HG03159 (cell line): Measurements from ENCODE around the gene WHRN.

ENCODE experiments used
- ATAC-seq: cut with Tn5 transposase; IDR thresholded peaks from one replicate; pipeline ENCODE4 v1.9.1; 2021; ENCODE audit warnings: mild to moderate bottlenecking, moderate library complexity; ENCODE audit not compliant: unreplicated experiment

The WHRN gene

DNA sequence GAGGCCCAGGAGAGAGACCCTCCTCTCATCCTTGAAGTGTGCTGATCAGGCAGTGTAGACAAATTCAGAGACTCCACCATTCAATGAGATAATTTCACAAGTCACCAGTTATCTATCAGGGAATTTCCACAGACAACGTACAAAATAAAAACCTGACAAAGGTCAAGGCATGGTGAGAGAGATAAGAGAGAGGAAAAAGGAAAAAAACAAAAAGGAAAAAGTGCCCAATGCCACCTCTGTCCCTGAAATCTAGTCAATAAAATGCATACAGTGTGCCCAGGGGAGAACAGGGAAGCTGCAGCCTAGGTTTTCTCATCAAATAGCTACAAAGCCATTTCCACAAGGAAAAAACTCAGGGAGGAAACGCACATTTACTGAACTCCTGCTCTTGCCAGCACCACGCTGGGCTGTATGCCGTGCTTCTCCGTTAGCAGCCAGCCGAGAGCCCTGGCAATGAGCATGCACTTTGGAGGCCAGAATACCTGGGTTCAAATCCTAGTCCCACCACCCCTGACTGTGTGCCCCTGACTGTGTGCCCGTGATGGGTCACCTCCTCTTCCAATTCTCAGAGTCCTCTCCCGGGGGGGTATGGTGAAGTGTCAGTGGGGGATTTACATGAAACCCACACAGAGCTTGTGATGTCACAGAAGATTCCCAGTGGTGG lies 11.6 kb downstream of the WHRN start:
- ATAC-seq, result no peak

DNA sequence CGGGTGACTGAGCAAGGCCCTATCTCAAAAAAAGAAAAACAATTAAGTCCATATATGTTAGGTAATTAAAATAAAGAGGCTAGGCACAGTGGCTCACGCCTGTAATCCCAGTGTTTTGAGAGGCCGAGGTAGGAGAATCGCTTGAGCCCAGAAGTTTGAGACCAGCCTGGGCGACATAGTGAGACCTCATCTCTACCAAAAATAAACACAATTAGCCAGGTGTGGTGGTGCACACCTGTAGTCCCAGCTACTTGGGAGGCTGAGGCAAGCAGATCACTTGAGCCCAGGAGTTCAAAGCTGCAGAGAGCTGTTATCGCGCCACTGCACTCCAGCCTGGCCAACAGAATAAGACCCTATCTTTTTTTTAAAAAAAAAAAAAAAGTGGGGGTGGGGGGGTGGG lies 12.3 kb downstream of the WHRN start:
- no peak for ATAC-seq

DNA sequence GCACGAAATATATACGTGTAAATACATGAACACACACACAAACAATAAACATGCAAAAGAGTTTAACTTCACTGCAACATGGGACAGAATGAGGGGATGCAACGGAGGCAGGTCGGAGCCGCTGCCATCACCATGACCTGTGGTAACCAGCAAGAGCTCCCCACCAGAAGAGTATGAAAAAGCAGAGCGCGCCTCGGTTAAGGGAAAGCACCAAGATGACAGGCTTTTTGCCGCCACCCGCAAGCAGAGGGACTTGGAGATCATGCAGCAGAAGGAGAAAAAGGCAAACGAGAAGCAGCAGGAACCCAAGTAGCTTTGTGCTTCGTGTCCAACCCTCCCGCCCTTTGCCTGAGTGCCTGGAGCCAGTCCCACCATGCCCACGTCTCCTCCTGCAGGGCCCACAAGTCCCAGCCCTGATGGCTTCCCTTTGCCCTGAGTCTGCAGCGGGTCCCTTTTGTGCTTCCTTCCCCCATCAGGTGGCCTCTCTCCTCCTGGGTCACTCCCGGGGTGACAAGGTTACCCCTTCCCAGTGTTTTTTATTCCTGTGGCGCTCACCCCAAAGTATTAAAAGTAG lies 13.8 kb downstream of the WHRN start:
- ATAC-seq, result no peak

DNA sequence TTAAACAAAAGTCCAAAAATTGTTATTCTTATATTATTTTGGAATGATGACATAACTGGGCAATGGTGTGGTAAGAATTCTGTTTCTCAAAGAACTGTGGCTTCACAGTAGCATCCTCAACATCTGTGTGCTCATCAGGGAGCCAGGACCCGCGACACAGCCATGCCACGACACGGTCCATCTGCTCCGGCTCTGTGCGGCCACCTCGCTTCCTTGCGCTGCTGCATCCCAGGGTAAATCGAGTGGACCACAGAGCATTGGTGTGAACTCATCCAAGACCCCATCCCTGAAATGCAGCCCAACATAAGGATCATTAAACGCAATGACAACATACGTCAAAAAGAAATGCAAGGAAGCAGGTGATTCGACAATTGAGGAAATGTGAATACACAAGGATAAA lies 15.3 kb downstream of the WHRN start:
- ATAC-seq, result no peak

DNA sequence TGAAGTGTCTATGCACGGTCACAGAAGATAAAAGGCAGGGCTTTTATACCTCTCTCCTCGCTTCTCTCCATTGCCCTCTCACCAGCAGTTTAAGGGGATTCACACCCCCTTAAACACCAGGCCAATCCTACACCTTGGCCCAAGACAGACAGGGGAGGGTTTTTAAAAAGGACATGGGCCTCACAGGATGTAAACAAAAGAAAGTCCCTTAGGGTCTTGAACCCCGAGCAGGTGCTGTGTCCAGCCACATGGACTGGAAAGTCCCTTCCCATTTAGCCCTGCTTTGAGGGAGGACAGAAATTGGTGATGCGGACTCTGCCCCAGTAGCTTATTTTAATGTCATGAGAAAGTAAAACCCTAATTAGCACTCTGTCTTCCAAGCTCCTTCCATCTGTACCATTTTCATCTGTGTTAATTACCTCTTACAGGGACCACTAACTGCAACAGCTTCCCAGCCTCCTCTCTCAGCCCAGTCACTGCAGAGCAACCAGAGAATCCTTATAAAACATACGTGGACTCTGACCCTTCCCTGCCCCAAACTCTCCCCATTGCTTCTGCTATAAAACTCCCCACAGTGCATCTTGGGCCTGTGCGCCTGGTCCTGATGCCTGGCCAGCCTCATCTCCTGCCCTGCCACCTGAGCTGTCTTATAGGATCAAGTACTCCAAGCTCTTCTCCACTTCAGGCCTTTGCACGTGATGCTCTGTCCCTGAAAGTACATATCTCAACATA lies 16.7 kb downstream of the WHRN start:
- no peak for ATAC-seq

DNA sequence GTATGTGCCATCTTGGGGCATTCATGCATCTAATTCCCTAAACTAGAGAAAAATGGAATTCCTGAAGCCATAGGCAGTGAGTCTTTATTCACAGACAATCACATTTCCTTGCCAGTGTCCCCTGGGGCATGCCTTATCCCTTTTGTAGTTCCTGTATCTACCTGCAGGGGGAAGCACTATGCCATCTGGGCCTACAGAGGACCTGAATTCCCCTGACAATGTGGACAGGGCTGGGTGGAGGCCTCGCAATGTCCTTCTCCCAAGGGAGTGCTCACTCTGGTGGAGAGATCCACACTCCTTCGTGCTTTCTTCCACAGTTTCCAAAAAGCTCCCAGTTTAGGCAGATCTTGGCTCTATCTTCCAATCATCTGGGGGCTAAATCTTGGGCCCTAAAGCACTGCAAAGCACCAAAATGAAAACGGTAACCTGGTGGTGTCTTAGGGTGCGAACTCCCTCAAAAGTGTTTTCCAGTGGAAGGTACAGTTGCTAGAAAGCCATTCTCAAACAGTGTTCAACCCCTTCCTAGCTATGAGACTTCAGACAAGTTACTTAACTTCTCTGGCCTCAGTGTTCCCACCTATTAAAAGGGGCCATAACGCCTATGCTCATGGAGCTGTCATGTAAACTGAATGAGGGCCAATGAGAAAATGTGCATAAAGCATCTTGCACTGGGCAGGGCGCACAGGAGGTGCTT lies 17.5 kb downstream of the WHRN start:
- peak; percentile 81 for ATAC-seq

DNA sequence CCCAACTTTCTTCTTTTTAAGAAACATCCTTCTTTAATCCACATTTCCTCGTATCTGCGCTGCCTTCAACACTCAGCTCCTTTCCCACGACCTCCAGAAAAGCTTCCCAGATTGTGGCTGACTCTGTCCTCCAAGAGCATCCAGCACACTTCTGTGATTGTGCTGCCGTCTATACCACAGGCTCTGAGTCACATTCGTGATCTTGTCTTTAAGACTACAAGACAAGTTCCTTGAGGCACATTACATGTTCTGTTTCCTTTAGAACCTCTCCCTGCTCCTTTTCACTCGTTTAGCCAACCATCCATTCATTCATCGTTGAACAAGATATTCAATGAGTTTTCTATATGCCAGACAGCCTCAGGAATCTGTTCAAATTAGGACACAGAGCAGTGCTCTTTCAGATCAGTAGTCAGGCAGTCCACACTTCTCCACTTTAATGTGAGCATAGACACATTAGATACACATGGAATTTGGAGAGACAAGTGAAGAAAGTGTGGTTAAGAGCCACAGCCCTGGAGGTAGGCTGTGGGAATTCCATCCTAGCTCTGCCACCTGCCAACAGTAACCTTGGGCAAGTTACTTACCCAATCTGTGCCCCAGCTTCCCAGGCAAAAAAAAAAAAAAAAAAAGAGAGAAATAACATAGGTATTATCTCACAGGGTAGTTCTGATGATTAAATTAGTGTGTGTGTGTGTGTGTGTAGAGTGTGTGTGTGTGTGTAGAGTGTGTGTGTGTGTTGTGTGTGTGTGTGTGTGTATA lies 18.9 kb downstream of the WHRN start:
- ATAC-seq, result no peak

DNA sequence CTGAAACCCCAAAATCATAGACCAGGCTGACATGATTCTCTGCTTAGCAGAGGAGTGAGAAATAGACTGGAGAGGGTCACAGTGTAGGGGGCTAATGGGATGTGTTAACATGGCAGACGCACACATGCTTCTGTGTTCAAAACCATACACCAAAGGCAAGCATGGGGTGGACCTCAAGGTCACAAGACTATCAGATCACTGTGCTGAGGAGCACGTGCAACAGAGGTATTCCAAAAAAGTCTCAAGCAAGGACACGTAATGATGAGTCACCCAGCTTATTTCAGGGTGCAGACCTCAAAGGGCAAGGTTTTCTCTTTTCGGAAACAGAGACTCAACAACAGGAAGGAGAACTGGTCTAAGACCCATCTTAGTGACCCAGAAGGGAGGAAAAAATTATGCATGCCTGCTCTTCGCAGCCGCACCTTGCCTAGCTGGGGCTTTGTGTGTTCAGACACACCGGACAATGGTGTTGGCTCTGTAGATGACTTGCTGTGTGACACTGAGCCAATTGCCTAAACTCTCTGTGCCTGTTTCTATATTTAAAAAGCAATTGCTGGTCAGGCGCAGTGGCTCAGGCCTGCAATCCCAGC lies 20.3 kb downstream of the WHRN start:
- no peak for ATAC-seq

DNA sequence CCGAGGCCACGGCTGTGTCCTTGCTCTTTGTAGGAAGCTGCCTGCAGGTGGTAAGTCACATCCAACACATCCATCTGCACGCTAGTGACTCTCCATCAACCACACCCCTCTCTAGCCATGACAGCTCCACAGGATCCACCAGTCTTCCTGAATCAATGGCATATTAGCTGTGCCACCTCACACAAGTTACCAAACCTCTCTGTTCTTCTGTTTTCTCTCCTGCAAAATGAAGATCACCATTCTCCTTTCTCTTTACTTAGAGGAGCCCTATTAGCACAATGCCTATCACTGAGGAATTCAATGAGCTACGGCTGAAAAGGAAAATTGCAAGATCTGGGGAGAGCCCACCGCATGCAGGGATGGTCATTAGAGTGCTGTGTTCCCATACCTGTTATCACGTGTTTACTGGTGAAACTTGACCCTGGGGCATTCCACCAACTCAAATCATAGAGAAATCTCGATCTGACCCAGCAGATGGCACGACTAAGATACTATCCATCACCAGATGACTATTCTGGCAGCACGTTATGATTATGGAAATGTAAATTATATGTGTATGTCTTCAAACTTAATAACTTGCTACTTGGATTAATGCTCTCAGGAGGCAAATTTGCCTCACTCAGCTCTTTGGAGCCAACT lies 20.9 kb downstream of the WHRN start:
- ATAC-seq, result no peak

DNA sequence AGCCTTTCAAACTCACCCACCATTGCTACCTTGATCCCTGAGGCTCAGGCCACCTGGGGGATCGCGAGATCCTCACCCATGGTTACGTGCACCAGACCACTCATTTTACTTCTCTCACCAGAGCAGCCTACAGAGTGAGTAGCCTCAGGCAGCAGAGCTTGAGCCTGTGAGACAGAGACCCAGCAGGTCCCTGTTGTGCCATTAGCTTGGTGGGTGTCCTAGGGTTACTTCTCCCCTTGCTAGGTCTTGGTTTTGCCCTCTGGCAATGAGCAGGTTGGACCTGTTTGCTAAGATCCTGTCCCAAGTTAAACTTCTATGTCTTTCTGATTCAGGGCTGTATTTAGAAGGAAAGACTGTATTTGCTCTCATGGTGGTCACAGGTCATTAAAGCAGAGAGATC lies 21.8 kb downstream of the WHRN start:
- no peak for ATAC-seq

DNA sequence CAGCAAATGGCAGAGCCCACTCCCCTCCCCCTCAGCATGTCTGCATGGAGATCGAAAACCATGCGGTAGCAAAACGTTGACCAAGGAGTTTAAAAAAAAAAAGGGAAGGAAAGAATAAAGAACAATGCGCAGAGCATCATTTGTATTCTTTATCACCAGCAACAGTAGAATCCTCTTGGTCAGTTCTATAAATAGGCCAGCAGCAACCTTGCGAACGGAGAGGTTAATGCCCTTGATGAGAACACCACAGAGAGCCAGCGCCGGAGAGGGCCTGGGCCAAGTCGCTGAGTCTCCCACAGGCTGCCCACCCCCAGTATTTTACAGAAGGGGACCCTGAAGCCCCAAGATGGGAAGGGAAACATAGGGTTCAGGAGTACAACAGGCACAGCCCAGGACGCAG lies 22.7 kb downstream of the WHRN start:
- ATAC-seq, result no peak

DNA sequence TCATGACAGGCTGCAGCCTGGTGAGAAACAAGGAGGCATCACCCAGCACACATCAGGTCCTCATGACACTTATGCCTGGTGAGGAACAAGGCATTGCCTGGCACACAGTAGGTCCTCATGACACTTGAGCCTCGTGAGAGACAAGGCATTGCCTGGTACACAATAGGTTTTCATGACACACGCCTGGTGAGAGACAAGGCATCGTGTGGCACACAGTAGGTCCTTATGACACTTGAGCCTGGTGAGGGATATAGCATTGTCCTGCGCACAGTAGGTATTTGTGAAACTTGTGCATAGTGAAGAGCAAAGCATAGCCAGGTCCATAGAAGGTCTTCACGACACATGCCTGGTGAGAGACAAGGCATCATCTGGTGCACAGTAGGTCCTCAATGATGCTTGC lies 23.5 kb downstream of the WHRN start:
- ATAC-seq, result no peak

DNA sequence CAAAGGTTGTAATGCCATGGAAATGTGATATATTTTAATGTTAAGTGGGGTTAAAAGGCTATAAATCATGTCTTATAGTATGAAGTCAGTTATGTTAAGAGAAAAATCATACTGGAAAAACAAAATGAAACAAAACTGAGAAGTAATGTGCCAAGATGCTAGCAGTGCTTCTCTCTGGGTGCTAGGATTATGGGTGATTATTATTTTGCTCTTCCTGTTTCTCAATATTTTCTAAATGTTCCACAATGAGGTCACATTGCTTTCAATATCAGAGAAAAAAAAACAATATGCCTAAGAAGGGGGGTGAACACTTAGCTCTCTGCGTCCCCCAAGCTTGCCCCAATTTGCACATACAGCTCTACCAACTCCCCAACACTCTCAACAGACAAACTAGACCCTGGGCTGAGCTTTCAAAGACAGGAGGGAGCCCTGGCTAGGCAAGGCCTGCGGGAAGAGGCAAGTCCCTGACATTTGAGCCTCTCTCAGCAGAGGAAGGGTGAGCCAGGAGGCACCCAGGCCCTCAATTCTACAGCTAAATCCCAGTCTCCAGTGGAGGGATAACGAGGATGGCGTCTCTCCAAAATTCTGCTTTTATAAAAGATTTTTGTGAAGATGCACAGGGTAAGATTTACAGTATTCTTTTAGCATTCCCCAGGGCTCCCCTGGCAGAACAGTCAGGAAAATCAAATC lies 24.4 kb downstream of the WHRN start:
- no peak for ATAC-seq

DNA sequence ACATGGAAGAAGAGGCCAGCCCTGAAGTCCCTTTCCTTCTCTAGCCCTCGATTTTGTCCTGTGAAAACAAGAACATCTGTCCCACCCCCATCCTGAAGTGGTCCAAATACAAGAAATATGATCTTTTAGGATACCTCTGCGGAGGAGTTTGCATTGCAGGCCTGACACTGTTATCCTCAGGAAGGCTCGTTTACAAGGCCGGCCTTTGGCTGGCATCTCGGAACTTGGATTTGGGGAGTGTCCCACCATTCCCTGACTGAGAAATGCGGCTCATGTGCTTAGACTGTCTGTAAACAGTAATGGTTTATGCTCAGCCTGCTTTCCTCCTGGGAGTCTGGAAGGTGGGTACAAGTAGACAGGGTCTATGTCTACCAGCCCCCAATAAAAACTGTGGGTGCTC lies 26.4 kb downstream of the WHRN start:
- no peak for ATAC-seq

DNA sequence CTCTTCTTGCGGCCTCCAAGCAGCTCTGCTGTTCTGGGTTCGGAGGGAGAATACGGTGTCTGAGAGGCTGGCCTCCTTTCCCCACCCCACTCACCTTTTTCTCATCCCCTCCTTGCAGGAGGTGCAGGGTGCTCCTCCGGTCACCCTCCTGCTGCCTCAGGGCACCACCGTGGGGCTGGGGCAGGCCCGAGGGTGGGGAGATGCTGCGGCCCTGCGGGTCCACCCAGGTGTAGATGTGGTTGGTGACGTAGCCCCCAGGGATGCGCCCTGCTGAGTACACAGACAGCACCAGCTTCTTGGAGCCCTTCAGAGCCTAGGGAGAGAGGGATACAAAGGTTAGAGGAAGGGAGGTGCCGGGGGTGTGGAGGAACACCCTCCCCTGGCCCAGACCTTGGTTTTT lies 26.8 kb downstream of the WHRN start:
- no peak for ATAC-seq

DNA sequence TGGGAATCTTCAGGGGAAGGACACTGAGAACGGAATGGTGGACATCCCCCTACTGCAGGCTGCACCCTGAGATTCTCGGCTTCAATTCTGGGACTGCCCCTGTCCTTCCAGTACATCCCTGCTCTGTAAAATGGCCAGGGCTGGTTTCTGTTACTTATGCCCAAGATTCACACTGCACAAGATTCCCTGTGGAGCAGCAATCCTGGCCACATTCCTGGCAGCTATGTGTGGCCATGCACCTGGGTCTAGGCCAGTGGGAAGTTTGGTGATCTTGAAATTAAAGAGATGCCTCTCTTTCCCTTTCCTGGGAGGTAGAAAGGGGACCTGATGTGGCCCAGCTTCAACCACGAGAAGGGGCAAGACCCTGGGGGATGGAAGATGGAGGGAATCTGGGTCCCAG lies 27.6 kb downstream of the WHRN start:
- no peak for ATAC-seq

DNA sequence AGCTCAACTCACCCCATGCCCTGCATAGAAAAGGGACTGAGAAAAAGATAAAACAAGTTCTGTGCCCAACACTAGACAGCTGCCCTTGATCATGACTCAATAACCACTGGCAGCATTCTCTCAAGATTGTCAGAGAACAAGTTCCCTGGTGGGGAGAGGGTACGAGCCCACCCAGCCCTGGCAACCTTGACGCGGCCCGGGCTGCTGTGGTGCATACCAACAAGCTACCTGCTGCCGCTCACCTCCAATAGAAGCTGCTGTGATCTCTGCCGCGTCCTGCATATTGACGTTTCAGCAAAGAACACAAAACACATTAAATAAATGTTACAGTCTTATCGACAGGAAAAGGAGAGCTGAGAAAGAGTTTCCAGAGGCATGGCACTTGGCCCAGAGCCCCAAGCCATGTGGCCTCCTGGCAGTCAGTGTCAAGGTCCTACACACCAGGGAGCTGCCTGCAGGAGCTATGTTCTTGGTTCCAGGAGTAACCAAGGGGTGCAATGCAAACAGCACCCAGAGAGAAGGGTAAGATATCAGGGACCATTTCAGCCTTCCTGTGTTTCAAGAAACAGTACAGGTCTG lies 28.3 kb downstream of the WHRN start:
- no peak for ATAC-seq

DNA sequence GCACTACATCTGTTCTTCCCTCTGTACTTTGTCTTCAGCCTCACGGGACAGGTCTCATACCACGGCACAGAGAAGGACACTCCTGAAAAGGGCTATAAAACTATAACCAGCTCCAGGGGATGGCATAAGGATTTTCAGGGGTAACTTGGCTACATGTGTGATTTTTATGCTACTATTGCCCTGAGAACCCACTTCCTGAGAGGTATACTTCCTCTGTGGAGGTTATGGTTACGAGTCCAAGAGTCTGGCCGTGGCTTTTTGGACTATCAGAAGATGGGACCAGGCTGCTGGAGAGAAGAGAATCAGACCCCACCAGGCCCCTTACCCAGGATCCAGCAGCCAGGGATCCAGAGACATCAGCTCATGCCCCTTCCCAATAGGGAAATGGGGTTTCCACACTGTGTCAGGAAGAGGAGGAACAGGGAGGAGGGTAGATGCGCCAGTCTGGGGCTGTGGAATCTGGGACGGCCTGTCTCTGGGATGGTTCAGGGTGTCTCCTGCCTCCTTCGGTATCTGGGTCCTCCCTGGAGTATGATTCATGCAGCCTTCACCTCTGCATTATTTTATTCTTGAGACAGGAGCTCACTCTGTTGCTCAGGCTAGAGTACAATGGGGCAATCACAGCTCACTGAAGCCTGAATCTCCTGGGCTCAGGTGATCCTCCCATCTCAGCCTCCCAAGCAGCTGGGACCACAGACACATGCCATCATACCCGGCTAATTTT lies 29.7 kb downstream of the WHRN start:
- ATAC-seq, result no peak

DNA sequence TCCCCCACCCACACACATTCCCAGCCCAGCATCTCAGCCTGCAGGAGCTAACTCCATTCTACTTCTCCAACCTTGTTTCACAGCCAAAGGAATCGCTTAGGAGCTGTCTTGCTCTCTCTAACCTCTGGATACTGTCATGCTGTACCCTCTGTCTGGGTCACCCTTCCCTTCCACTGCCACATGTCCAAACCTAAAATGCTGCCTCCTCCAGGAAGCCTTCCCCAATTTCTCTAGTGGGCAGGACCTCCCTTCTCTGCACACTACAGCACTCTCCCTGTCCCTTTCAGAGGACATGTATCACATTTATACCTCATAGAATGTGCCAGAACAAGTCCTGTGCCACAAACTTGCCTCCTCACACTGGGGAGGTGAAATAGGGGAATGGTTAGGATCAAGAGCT lies 30.8 kb downstream of the WHRN start:
- ATAC-seq, result no peak
